Measurements from ENCODE around the gene MRM2.

- TF ChIP-seq, protein P1, sequence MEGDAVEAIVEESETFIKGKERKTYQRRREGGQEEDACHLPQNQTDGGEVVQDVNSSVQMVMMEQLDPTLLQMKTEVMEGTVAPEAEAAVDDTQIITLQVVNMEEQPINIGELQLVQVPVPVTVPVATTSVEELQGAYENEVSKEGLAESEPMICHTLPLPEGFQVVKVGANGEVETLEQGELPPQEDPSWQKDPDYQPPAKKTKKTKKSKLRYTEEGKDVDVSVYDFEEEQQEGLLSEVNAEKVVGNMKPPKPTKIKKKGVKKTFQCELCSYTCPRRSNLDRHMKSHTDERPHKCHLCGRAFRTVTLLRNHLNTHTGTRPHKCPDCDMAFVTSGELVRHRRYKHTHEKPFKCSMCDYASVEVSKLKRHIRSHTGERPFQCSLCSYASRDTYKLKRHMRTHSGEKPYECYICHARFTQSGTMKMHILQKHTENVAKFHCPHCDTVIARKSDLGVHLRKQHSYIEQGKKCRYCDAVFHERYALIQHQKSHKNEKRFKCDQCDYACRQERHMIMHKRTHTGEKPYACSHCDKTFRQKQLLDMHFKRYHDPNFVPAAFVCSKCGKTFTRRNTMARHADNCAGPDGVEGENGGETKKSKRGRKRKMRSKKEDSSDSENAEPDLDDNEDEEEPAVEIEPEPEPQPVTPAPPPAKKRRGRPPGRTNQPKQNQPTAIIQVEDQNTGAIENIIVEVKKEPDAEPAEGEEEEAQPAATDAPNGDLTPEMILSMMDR (IDR thresholded peaks at IDR 0.05): no peak
- TF ChIP-seq POLR2A (IDR thresholded peaks at IDR 0.05): no peak
These were observed 18.7 kb downstream of the MRM2 start for GRCh38 chr7:2223321-2223720.

Measured in uterus (tissue), 2 donors.